ENCODE results near the gene NUP43. TPM values are rescaled to one million over a fixed set of nuclear protein-coding genes. Genes with fewer than 3 reads are reported as not detected.

Gene NUP43
- total and polyA plus RNA-seq, 2 of the 13 experiments (the other 11 are each of a cell fraction or from before 2014, with no cell fraction given) = 38.9 to 85.1 TPM

DNA sequence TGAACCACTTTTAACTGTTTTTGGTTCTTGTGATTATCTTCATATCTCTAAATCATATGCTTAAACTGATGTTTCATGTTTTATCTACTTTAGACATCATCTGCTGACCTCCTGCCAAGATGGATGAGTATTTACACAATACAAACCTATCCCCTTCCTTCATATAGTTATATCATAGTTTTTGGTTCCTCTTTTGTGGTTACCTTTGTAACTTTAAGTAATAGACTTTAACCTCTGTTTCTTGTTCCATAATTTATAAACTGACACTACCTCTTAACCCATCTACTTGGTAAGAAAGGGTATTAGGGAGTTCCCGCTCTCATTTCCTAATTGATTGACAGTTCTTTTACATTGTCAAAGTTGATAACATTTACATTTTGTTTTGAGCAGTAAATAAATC lies 15.1 kb upstream of the NUP43 start:
- no TSS peak for BruUV-seq (replicated peaks)
- no peak overlapping the region for H3K9ac ChIP-seq (ENCODE audit: insufficient read depth, low read depth, low read length)
- H3K79me2 ChIP-seq (ENCODE audit: insufficient read depth, low read length) = peaks cover 65% of the 10 kb centered on the region
- H3K27me3 ChIP-seq (ENCODE audit: control insufficient read depth in 1 of 2, insufficient read depth in 2 of 2, low read length in 2 of 2) = no peaks in the 10 kb centered on the region
- H3K4me2 ChIP-seq (ENCODE audit: low read depth, low read length) = no peak overlapping the region
- H3K4me3 ChIP-seq (replicated peaks in 1 of 3; ENCODE audit: insufficient read depth in 1 of 3, low read depth in 2 of 3, low read length in 3 of 3) = no peak overlapping the region
- TF ChIP-seq CBX5 (CRISPR knock-in tag; IDR thresholded peaks at IDR 0.05; ENCODE audit: borderline replicate concordance) = no peak
- TF ChIP-seq, protein P1, sequence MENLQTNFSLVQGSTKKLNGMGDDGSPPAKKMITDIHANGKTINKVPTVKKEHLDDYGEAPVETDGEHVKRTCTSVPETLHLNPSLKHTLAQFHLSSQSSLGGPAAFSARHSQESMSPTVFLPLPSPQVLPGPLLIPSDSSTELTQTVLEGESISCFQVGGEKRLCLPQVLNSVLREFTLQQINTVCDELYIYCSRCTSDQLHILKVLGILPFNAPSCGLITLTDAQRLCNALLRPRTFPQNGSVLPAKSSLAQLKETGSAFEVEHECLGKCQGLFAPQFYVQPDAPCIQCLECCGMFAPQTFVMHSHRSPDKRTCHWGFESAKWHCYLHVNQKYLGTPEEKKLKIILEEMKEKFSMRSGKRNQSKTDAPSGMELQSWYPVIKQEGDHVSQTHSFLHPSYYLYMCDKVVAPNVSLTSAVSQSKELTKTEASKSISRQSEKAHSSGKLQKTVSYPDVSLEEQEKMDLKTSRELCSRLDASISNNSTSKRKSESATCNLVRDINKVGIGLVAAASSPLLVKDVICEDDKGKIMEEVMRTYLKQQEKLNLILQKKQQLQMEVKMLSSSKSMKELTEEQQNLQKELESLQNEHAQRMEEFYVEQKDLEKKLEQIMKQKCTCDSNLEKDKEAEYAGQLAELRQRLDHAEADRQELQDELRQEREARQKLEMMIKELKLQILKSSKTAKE (CRISPR knock-in tag; IDR thresholded peaks at IDR 0.05; ENCODE audit: borderline replicate concordance) = no peak
- TF ChIP-seq RELA (CRISPR knock-in tag; IDR thresholded peaks at IDR 0.05) = no peak
- no peak for TF ChIP-seq FUBP1 (CRISPR knock-in tag; IDR thresholded peaks at IDR 0.05; ENCODE audit: borderline replicate concordance)
- TF ChIP-seq CHCHD3 (CRISPR knock-in tag; IDR thresholded peaks at IDR 0.05) = no peak
- no peak for TF ChIP-seq ZFP1 (CRISPR knock-in tag; IDR thresholded peaks at IDR 0.05)
- TF ChIP-seq SATB2 (CRISPR knock-in tag; IDR thresholded peaks at IDR 0.05) = no peak
- TF ChIP-seq TFE3 (CRISPR knock-in tag; IDR thresholded peaks at IDR 0.05) = no peak
- no peak for TF ChIP-seq PRMT3 (CRISPR knock-in tag; IDR thresholded peaks at IDR 0.05; ENCODE audit: borderline replicate concordance, low read depth)
- TF ChIP-seq RNF2 (conservative IDR thresholded peaks at IDR 0.05; ENCODE audit: low read depth) = no peak
- 98% methylated on average over 1 of the region's 1 CpG for WGBS (ENCODE audit: low lambda C conversion rate)
- H3K27ac ChIP-seq (ENCODE audit: extremely low read length, insufficient read depth, low read length) = no peak overlapping the region
- 0 out of 2 replicates have a peak, but pooled peaks cover 5% of the 10 kb centered on the region for H3K9me3 ChIP-seq (ENCODE audit: low read length)
- peaks cover 5 to 30% of the 10 kb centered on the region in 2 experiments for H3K36me3 ChIP-seq (replicated peaks in 1 of 2; ENCODE audit: control insufficient read depth in 1 of 2, insufficient read depth in 2 of 2, low read length in 2 of 2)
- DNase-seq (ENCODE audit: low spot score) = no peak
- in situ Hi-C loops (cut with HindIII; ENCODE audit: extremely low pct_ligation_motif_present, low pct_unique_long_range_greater_than_20kb) = no loop called here
- H3K4me1 ChIP-seq (ENCODE audit: insufficient read depth, low read length) = no peaks in the 10 kb centered on the region
- intact Hi-C loops (cut with micrococcal nuclease; ENCODE audit: unreplicated experiment) = no loop called here
- no peak for ATAC-seq
- no peak for FAIRE-seq
- ChIA-PET POLR2A (no interaction called here), CTCF (ENCODE audit: low intra/inter-chr PET ratio, low total read pairs) (no interaction called here)
- H2AFZ ChIP-seq (ENCODE audit: low read length) = no peak overlapping the region
- no peaks in the 10 kb centered on the region; the same call in 1 of the 2 replicates for H4K20me1 ChIP-seq (ENCODE audit: insufficient read depth, low read length)

Measured in HepG2 (cell line).